Panc1 (cell line): ENCODE data around the gene PTPRZ1.

Experiments
- POLR2AphosphoS5 ChIP-seq: IDR thresholded peaks from 2 replicates; pipeline ENCODE4 v1.6.1; 2012; ENCODE audit warnings: mild to moderate bottlenecking, low read depth, low read length, moderate library complexity
- SIN3A ChIP-seq: IDR thresholded peaks from 2 replicates; pipeline ENCODE4 v1.6.1; 2012; ENCODE audit warnings: low read depth, mild to moderate bottlenecking, low read length, moderate library complexity, borderline replicate concordance; ENCODE audit not compliant: insufficient read depth
- TCF7L2 ChIP-seq: IDR thresholded peaks from 2 replicates; pipeline ENCODE4 v1.6.1; 2011; ENCODE audit warnings: mild to moderate bottlenecking, low read depth, low read length, inconsistent platforms
- TF ChIP-seq, protein P1 (sequence below): fragments of 450-650 bp; IDR thresholded peaks from 2 replicates; pipeline ENCODE4 v1.5.1; 2017; ENCODE audit warnings: mild to moderate bottlenecking

DNA sequence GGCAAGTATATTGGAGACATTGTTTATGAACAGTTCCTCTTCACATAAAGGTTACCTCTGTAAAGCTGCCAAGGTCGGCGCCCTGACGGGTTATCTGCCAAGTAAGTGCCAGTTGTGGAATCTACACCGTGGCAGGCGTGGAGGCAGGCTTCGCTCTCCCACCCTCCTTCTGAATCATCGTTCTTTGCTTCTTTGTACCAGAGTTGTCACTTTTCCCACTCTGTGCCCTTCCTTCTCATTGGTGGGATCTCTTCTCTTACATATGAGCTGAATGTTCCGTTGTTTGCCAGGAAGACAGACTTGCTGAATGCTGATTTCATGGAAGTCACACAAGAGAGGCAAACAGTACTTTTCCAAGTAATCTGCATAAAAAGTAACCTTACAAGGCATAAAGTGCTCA lies 40.6 kb upstream of the PTPRZ1 start:
- TF ChIP-seq, protein P1, sequence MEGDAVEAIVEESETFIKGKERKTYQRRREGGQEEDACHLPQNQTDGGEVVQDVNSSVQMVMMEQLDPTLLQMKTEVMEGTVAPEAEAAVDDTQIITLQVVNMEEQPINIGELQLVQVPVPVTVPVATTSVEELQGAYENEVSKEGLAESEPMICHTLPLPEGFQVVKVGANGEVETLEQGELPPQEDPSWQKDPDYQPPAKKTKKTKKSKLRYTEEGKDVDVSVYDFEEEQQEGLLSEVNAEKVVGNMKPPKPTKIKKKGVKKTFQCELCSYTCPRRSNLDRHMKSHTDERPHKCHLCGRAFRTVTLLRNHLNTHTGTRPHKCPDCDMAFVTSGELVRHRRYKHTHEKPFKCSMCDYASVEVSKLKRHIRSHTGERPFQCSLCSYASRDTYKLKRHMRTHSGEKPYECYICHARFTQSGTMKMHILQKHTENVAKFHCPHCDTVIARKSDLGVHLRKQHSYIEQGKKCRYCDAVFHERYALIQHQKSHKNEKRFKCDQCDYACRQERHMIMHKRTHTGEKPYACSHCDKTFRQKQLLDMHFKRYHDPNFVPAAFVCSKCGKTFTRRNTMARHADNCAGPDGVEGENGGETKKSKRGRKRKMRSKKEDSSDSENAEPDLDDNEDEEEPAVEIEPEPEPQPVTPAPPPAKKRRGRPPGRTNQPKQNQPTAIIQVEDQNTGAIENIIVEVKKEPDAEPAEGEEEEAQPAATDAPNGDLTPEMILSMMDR: no peak
- no peak for TF ChIP-seq POLR2AphosphoS5
- TF ChIP-seq SIN3A: no peak
- TF ChIP-seq TCF7L2: no peak
